Gastrocnemius medialis (tissue), 4 donors: ENCODE results near the gene CPNE2. TPM values are rescaled to one million over a fixed set of nuclear protein-coding genes. Genes with fewer than 3 reads are reported as not detected.

Experiments used
- ATAC-seq, 2 donors: fragments of 150-250 bp; one replicate each; pipeline ENCODE4 v1.9.1; 2016
- DNase-seq, 2 donors: peaks; one replicate each; pipeline ENCODE4 v3.0.0-alpha.2; 2019
- H3K27ac ChIP-seq, 4 donors: fragments of 200-600 bp; sonication (generic); 1 replicate in 1 of 4; 2 replicates in 3 of 4; pipeline ENCODE4 v1.5.1; 2016 to 2018; ENCODE audit warnings: mild to moderate bottlenecking in 2 of 4, moderate library complexity in 1 of 4
- H3K27me3 ChIP-seq, 3 donors: fragments of 200-600 bp; sonication (generic) in 2 of 3; 1 replicate in 1 of 3; 2 replicates in 2 of 3; pipeline versions ENCODE4 v1.5.1 to v1.6.0; 2016 to 2019; ENCODE audit warnings: mild to moderate bottlenecking in 1 of 3, moderate library complexity in 1 of 3
- H3K36me3 ChIP-seq, 2 donors: fragments of 200-600 bp; sonication (generic) in 1 of 2; one replicate each; pipeline ENCODE4 v1.5.1; 2017 to 2018
- H3K4me1 ChIP-seq, 2 donors: fragments of 200-600 bp; sonication (generic) in 1 of 2; one replicate each; pipeline ENCODE4 v1.5.1; 2016 to 2017; ENCODE audit warnings: mild to moderate bottlenecking in 2 of 2
- H3K4me3 ChIP-seq, 4 donors: fragments of 200-600 bp; sonication (generic) in 3 of 4; 1 replicate in 1 of 4; 2 replicates in 3 of 4; pipeline ENCODE4 v1.5.1; 2016 to 2019; ENCODE audit warnings: mild to moderate bottlenecking in 2 of 4
- H3K9me3 ChIP-seq, 3 donors: fragments of 200-600 bp; sonication (generic) in 2 of 3; 1 replicate in 1 of 3; 2 replicates in 2 of 3; pipeline ENCODE4 v1.5.1; 2016 to 2019
- POLR2A ChIP-seq, 2 donors: fragments of 450-650 bp; IDR thresholded peaks; one replicate each; pipeline ENCODE4 v1.6.1; 2017; ENCODE audit warnings: antibody characterized with exemption in 2 of 2, mild to moderate bottlenecking in 2 of 2, moderate library complexity in 2 of 2
- in situ Hi-C, 4 donors: fragments of 200-750 bp; cut with MboI; loops; one replicate each; pipeline versions ENCODE4 v1.15.0 to v1.8.0; 2017; ENCODE audit warnings: low sequenced_read_pairs in 4 of 4
- intact Hi-C: fragments of 100-400 bp; cut with DNase I; formaldehyde crosslinking; loops from one replicate; pipeline ENCODE4 v1.15.1; 2023; ENCODE audit warnings: low total_unique reads
- total RNA-seq, 4 donors: library from RNA; depleted of rRNA; stranded (reverse); fragments of >200 nt; gene quantifications; one replicate each; pipeline versions ENCODE4 v1.1.0 to v1.2.3, GENCODE V29; 2016
- TF ChIP-seq, protein P1 (sequence below), 5 experiments: fragments of 450-650 bp in 3 of 5; fragments of 200-600 bp in 2 of 5; sonication (generic) in 2 of 5; IDR thresholded peaks in 4 of 5; conservative IDR thresholded peaks in 1 of 5; 1 replicate in 4 of 5; 2 replicates in 1 of 5; pipeline ENCODE4 v1.5.1; 2016 to 2019; ENCODE audit warnings: antibody characterized with exemption in 5 of 5, mild to moderate bottlenecking in 3 of 5, moderate library complexity in 3 of 5

Gene CPNE2
- total RNA-seq, 4 donors from 2014 or later = 11.7 to 20.0 (median 17.2) TPM

GRCh38 chr16:57191056-57191571 is 98.7 kb downstream of the CPNE2 start:
- Histone ChIP-seq H3K27ac (no peak overlapping the region), H3K4me3 (no peak overlapping the region), H3K36me3 (no peaks in the 10 kb centered on the region), H3K9me3 (no peaks in the 10 kb centered on the region), H3K4me1 (peaks cover 25 to 34% of the 10 kb centered on the region in 2 donors), H3K27me3 (no peaks in the 10 kb centered on the region)
- intact Hi-C loops = no loop called here
- TF ChIP-seq POLR2A (IDR thresholded peaks at IDR 0.05) = no peak
- TF ChIP-seq, protein P1, sequence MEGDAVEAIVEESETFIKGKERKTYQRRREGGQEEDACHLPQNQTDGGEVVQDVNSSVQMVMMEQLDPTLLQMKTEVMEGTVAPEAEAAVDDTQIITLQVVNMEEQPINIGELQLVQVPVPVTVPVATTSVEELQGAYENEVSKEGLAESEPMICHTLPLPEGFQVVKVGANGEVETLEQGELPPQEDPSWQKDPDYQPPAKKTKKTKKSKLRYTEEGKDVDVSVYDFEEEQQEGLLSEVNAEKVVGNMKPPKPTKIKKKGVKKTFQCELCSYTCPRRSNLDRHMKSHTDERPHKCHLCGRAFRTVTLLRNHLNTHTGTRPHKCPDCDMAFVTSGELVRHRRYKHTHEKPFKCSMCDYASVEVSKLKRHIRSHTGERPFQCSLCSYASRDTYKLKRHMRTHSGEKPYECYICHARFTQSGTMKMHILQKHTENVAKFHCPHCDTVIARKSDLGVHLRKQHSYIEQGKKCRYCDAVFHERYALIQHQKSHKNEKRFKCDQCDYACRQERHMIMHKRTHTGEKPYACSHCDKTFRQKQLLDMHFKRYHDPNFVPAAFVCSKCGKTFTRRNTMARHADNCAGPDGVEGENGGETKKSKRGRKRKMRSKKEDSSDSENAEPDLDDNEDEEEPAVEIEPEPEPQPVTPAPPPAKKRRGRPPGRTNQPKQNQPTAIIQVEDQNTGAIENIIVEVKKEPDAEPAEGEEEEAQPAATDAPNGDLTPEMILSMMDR (IDR thresholded peaks at IDR 0.05 in 4 of 5, conservative IDR thresholded peaks at IDR 0.05 in 1 of 5) = no peak
- ATAC-seq (no peak), DNase-seq (no peak)
- in situ Hi-C loops = no loop called here

- H3K9me3 ChIP-seq = no peaks in the 10 kb centered on the region
- in situ Hi-C loops (no loop called here), intact Hi-C loops (no loop called here)
- peaks cover 24 to 32% of the 10 kb centered on the region in 2 donors for H3K4me1 ChIP-seq
- ATAC-seq (no peak), DNase-seq (no peak)
- no peak overlapping the region for H3K27ac ChIP-seq
- no peaks in the 10 kb centered on the region for H3K27me3 ChIP-seq
- no peaks in the 10 kb centered on the region for H3K36me3 ChIP-seq
- H3K4me3 ChIP-seq = no peak overlapping the region
- TF ChIP-seq, protein P1 (IDR thresholded peaks at IDR 0.05 in 4 of 5, conservative IDR thresholded peaks at IDR 0.05 in 1 of 5) = no peak
- no peak for TF ChIP-seq POLR2A (IDR thresholded peaks at IDR 0.05)
Observed at GRCh38 chr16:57192146-57192545, 99.8 kb downstream of the CPNE2 start.

- Histone ChIP-seq H3K9me3 (no peaks in the 10 kb centered on the region), H3K27ac (no peak overlapping the region), H3K27me3 (no peaks in the 10 kb centered on the region), H3K4me3 (no peak overlapping the region), H3K4me1 (peaks cover 16 to 24% of the 10 kb centered on the region in 2 donors), H3K36me3 (no peaks in the 10 kb centered on the region)
- no peak for TF ChIP-seq POLR2A (IDR thresholded peaks at IDR 0.05)
- TF ChIP-seq, protein P1 (IDR thresholded peaks at IDR 0.05 in 4 of 5, conservative IDR thresholded peaks at IDR 0.05 in 1 of 5) = no peak
- intact Hi-C loops = no loop called here
- DNase-seq = no peak
- in situ Hi-C loops = no loop called here
- no peak for ATAC-seq
Observed at GRCh38 chr16:57192720-57193486, 100.5 kb downstream of the CPNE2 start.

- H3K4me1 ChIP-seq = peaks cover 10 to 13% of the 10 kb centered on the region in 2 donors
- DNase-seq = no peak
- no peak for TF ChIP-seq POLR2A (IDR thresholded peaks at IDR 0.05)
- H3K4me3 ChIP-seq = no peak overlapping the region
- H3K36me3 ChIP-seq = no peaks in the 10 kb centered on the region
- no peak for ATAC-seq
- no peaks in the 10 kb centered on the region for H3K27me3 ChIP-seq
- no peak overlapping the region for H3K27ac ChIP-seq
- in situ Hi-C loops (no loop called here), intact Hi-C loops (no loop called here)
- no peaks in the 10 kb centered on the region for H3K9me3 ChIP-seq
Observed at GRCh38 chr16:57194512-57194911, 102.1 kb downstream of the CPNE2 start.

DNA sequence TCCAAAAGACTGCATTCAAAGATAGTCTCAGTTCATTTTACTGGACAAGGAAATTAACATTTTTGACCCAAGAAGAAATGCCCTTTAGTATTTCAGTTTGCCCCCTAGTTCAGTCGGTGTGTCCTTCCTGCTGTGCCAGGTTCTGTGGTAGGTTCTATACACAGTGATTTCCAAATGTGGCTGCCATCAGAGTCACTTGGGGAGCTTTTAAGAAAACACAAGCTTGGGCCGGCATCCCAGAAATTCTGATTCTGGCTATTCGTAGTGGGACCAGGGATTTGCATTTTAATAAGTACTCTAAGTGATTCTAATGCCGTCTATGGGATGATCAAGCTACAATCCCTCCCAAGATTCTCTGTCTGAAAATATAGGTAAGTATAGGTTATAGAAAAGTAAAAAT is 103.9 kb downstream of the CPNE2 start:
- intact Hi-C loops (no loop called here), in situ Hi-C loops (no loop called here)
- no peak for DNase-seq
- H3K9me3 ChIP-seq = no peaks in the 10 kb centered on the region
- no peak for TF ChIP-seq POLR2A (IDR thresholded peaks at IDR 0.05)
- TF ChIP-seq, protein P1 (IDR thresholded peaks at IDR 0.05 in 4 of 5, conservative IDR thresholded peaks at IDR 0.05 in 1 of 5) = no peak
- no peak overlapping the region for H3K27ac ChIP-seq
- no peaks in the 10 kb centered on the region for H3K27me3 ChIP-seq
- H3K36me3 ChIP-seq = no peaks in the 10 kb centered on the region
- no peak overlapping the region for H3K4me3 ChIP-seq
- ATAC-seq = no peak
- peaks cover 6% of the 10 kb centered on the region in 2 donors for H3K4me1 ChIP-seq
